Measurements from ENCODE around the gene LHX6. TPM values are rescaled to one million over a fixed set of nuclear protein-coding genes. Genes with fewer than 3 reads are reported as not detected.

LHX6 gene
- total RNA-seq, 1 experiment from 2014 or later, result 1.5 TPM

- TF ChIP-seq E2F1 (CRISPR knock-in tag; IDR thresholded peaks at IDR 0.05) (no peak), IRF2 (CRISPR knock-in tag; IDR thresholded peaks at IDR 0.05; ENCODE audit: borderline replicate concordance, low read depth) (no peak), EMX1 (CRISPR knock-in tag; IDR thresholded peaks at IDR 0.05) (no peak), USF1 (CRISPR knock-in tag; IDR thresholded peaks at IDR 0.05) (no peak), AR (CRISPR knock-in tag; IDR thresholded peaks at IDR 0.05) (no peak), TCF7 (CRISPR knock-in tag; IDR thresholded peaks at IDR 0.05; ENCODE audit: low read depth) (no peak), NR2C2 (CRISPR knock-in tag; IDR thresholded peaks at IDR 0.05) (no peak), ARID4B (CRISPR knock-in tag; IDR thresholded peaks at IDR 0.05; ENCODE audit: borderline replicate concordance) (no peak), ELF4 (CRISPR knock-in tag; IDR thresholded peaks at IDR 0.05; ENCODE audit: low read depth) (no peak), OVOL2 (CRISPR knock-in tag; IDR thresholded peaks at IDR 0.05; ENCODE audit: borderline replicate concordance) (no peak), ZNF425 (CRISPR knock-in tag; conservative IDR thresholded peaks at IDR 0.05) (no peak)
Observed at GRCh38 chr9:122214507-122214906, 14.2 kb downstream of the LHX6 start (continued).

- no peaks in the 10 kb centered on the region for H3K9me3 Mint-ChIP-seq
- H3K4me3 Mint-ChIP-seq, result peak overlapping the region; percentile 70
- peaks cover 5% of the 10 kb centered on the region; the same call in 1 of the 2 replicates for H3K36me3 Mint-ChIP-seq
- H3K4me1 Mint-ChIP-seq, result peaks cover 27% of the 10 kb centered on the region
- ATAC-seq, result peak; percentile 94
- no peak overlapping the region for H3K27ac Mint-ChIP-seq
- ChIA-PET POLR2A (interaction anchor here (0.6 to 0.9 kb wide), 4 partner anchors 12 to 138 kb away, joined by 3 to 8 read pairs (median 4); partner anchors contain the start of genes MRRF and RBM18), CTCF (interaction anchor here (0.6 to 4.4 kb wide), 18 partner anchors 9 to 954 kb away, joined by 3 to 39 read pairs (median 4); partner anchors contain the start of genes MORN5, MRRF, NDUFA8 and RBM18)
- DNase-seq (ENCODE audit: low spot score), result peak; percentile 94
- H3K27me3 Mint-ChIP-seq (ENCODE audit: low read depth), result peaks cover 89% of the 10 kb centered on the region
- TF ChIP-seq ZNF423 (CRISPR knock-in tag; IDR thresholded peaks at IDR 0.05) (no peak), ELF4 (CRISPR knock-in tag; IDR thresholded peaks at IDR 0.05; ENCODE audit: low read depth) (peak; percentile 88; the same call in 1 of the 2 replicates), MXD4 (CRISPR knock-in tag; IDR thresholded peaks at IDR 0.05; ENCODE audit: borderline replicate concordance) (no peak), HMGXB4 (CRISPR knock-in tag; IDR thresholded peaks at IDR 0.05) (peak; percentile 65; the same call in 1 of the 2 replicates), ZNF121 (CRISPR knock-in tag; IDR thresholded peaks at IDR 0.05) (no peak; the same call in 1 of the 2 replicates), PRRX2 (CRISPR knock-in tag; IDR thresholded peaks at IDR 0.05) (no peak), JAZF1 (CRISPR knock-in tag; IDR thresholded peaks at IDR 0.05) (no peak), ETV6 (CRISPR knock-in tag; IDR thresholded peaks at IDR 0.05) (peak; percentile 93), TEAD4 (CRISPR knock-in tag; IDR thresholded peaks at IDR 0.05) (0 out of 2 replicates have a peak, but pooled peaks have one; percentile 12), RELA (CRISPR knock-in tag; IDR thresholded peaks at IDR 0.05; ENCODE audit: borderline replicate concordance) (peak; percentile 91)
Observed at GRCh38 chr9:122213589-122214413, 15.0 kb downstream of the LHX6 start.

Data from WTC11 (cell line).